SK-N-SH treated with all-trans-retinoic acid at 6 μM for 48 hours (cell line): ENCODE measurements around the gene DUS2.

Source experiments
- ATAC-seq: fragments of 200-7000 bp; cut with Tn5 transposase; 3 replicates; pipeline ENCODE4 v1.9.1; 2020; ENCODE audit warnings: mild to moderate bottlenecking, moderate library complexity
- CREB5 ChIP-seq: fragments of 250-450 bp; sonication (Bioruptor Pico); IDR thresholded peaks from 2 replicates; pipeline ENCODE4 v1.5.1; 2020; ENCODE audit warnings: low read depth, mild to moderate bottlenecking, moderate library complexity
- CSDC2 ChIP-seq: fragments of 250-450 bp; sonication (Bioruptor Pico); IDR thresholded peaks from 2 replicates; pipeline ENCODE4 v1.5.0; 2020; ENCODE audit warnings: mild to moderate bottlenecking, moderate library complexity
- ESRRG ChIP-seq: fragments of 250-450 bp; sonication (Bioruptor Pico); IDR thresholded peaks from 2 replicates; pipeline ENCODE4 v1.6.1; 2021; ENCODE audit warnings: mild to moderate bottlenecking
- ISL1 ChIP-seq: fragments of 250-450 bp; sonication (Bioruptor Pico); IDR thresholded peaks from 2 replicates; pipeline ENCODE4 v2.1.2; 2022; ENCODE audit warnings: mild to moderate bottlenecking, moderate library complexity
- OSR1 ChIP-seq: fragments of 250-450 bp; sonication (Bioruptor Pico); IDR thresholded peaks from 2 replicates; pipeline ENCODE4 v1.8.0; 2022; ENCODE audit warnings: moderate library complexity, mild to moderate bottlenecking, inconsistent platforms
- PATZ1 ChIP-seq: fragments of 250-450 bp; sonication (Bioruptor Pico); IDR thresholded peaks from 2 replicates; pipeline ENCODE4 v1.8.0; 2020; ENCODE audit warnings: mild to moderate bottlenecking, moderate library complexity, borderline replicate concordance
- PPARA ChIP-seq: fragments of 250-450 bp; sonication (Bioruptor Pico); IDR thresholded peaks from 2 replicates; pipeline ENCODE4 v1.5.0; 2020; ENCODE audit warnings: mild to moderate bottlenecking, borderline replicate concordance
- SNAI2 ChIP-seq: fragments of 250-450 bp; sonication (Bioruptor Pico); IDR thresholded peaks from 2 replicates; pipeline ENCODE4 v1.5.0; 2020; ENCODE audit warnings: mild to moderate bottlenecking, moderate library complexity
- TCF4 ChIP-seq: fragments of 250-450 bp; sonication (Bioruptor Pico); IDR thresholded peaks from 2 replicates; pipeline ENCODE4 v1.8.0; 2021; ENCODE audit warnings: mild to moderate bottlenecking, moderate library complexity, borderline replicate concordance
- TSHZ2 ChIP-seq: fragments of 250-450 bp; sonication (Bioruptor Pico); IDR thresholded peaks from 2 replicates; pipeline ENCODE4 v1.5.0; 2020; ENCODE audit warnings: mild to moderate bottlenecking, moderate library complexity
- ZC3H10 ChIP-seq: fragments of 250-450 bp; sonication (Bioruptor Pico); IDR thresholded peaks from 2 replicates; pipeline ENCODE4 v1.5.1; 2021; ENCODE audit warnings: mild to moderate bottlenecking, moderate library complexity
- ZFP3 ChIP-seq: fragments of 250-450 bp; sonication (Bioruptor Pico); IDR thresholded peaks from 2 replicates; pipeline ENCODE4 v1.5.0; 2020; ENCODE audit warnings: mild to moderate bottlenecking, moderate library complexity
- ZFP30 ChIP-seq: fragments of 450-650 bp; formaldehyde crosslinking; IDR thresholded peaks from 2 replicates; pipeline ENCODE4 v1.5.0; 2022; ENCODE audit warnings: mild to moderate bottlenecking, moderate library complexity
- ZNF565 ChIP-seq: fragments of 450-650 bp; formaldehyde crosslinking; conservative IDR thresholded peaks from 2 replicates; pipeline ENCODE4 v1.5.0; 2020; ENCODE audit warnings: low read depth, mild to moderate bottlenecking, moderate library complexity
- ZNF70 ChIP-seq: fragments of 450-650 bp; formaldehyde crosslinking; IDR thresholded peaks from 2 replicates; pipeline ENCODE4 v1.5.0; 2020; ENCODE audit warnings: mild to moderate bottlenecking, moderate library complexity

The DUS2 gene

GRCh38 chr16:68084504-68085258 is 61.6 kb downstream of the DUS2 start:
- TF ChIP-seq ZFP3 = peak; percentile 16; the same call in 1 of the 2 replicates
- TF ChIP-seq ZNF70 (CRISPR knock-in tag) = no peak
- 0 out of 2 replicates have a peak, but pooled peaks have one; percentile 26 for TF ChIP-seq TSHZ2 (CRISPR knock-in tag)
- TF ChIP-seq TCF4 (CRISPR knock-in tag) = no peak

GRCh38 chr16:68085259-68086071 is 62.4 kb downstream of the DUS2 start, which contains the start of gene NFATC3:
NFATC3 (plus strand) TSS chr16:68085370; CDS start chr16:68085682, 312 bp downstream.
- peak; percentile 75 for ATAC-seq
- TF ChIP-seq PPARA = no peak
- no peak for TF ChIP-seq TCF4 (CRISPR knock-in tag)
- TF ChIP-seq CSDC2 (CRISPR knock-in tag) = no peak
- no peak for TF ChIP-seq ZC3H10
- TF ChIP-seq ESRRG (CRISPR knock-in tag) = no peak
- TF ChIP-seq TSHZ2 (CRISPR knock-in tag) = no peak
- no peak for TF ChIP-seq CREB5
- TF ChIP-seq PATZ1 (CRISPR knock-in tag) = no peak

More at GRCh38 chr16:68084504-68085258, 61.6 kb downstream of the DUS2 start:
- peak; percentile 74 for ATAC-seq

- peak; percentile 46 for ATAC-seq
- TF ChIP-seq ZFP30 = no peak
- TF ChIP-seq OSR1 = no peak
- no peak for TF ChIP-seq TSHZ2 (CRISPR knock-in tag)
- TF ChIP-seq CSDC2 (CRISPR knock-in tag) = no peak
- TF ChIP-seq ZFP3 = no peak
- no peak for TF ChIP-seq PATZ1 (CRISPR knock-in tag)
- TF ChIP-seq SNAI2 (CRISPR knock-in tag) = no peak
- no peak for TF ChIP-seq CREB5
- no peak for TF ChIP-seq ZC3H10
- no peak for TF ChIP-seq ZNF565 (CRISPR knock-in tag)
- TF ChIP-seq ZNF70 (CRISPR knock-in tag) = no peak
- TF ChIP-seq ISL1 = no peak
Observed at GRCh38 chr16:68086336-68086841, 63.3 kb downstream of the DUS2 start.
